Liver (tissue), 9 donors: ENCODE measurements around the gene RNFT1. TPM values are rescaled to one million over a fixed set of nuclear protein-coding genes. Genes with fewer than 3 reads are reported as not detected.
"Not testable (repeated sequence)": the region's sequence is repeated elsewhere in the genome, so short reads cannot be mapped to it uniquely, and the experiment has no call there.

ENCODE experiments used
- DNase-seq: peaks from one replicate; pipeline ENCODE4 v3.0.0-alpha.2; 2017; ENCODE audit warnings: low spot score
- H3K27ac ChIP-seq, 2 donors: one replicate each; pipeline ENCODE4 v1.7.0; 2013; ENCODE audit warnings: inconsistent platforms in 2 of 2, low read length in 2 of 2, control low read depth in 1 of 2, low read depth in 1 of 2, mild to moderate bottlenecking in 1 of 2
- H3K27me3 ChIP-seq, 4 donors: one replicate each; pipeline versions ENCODE4 v1.6.1 to v1.7.0; 2013; ENCODE audit warnings: low read length in 3 of 4, inconsistent platforms in 1 of 4, mild to moderate bottlenecking in 1 of 4, moderate library complexity in 1 of 4; ENCODE audit not compliant: control insufficient read depth in 4 of 4, insufficient read depth in 4 of 4
- H3K36me3 ChIP-seq, 4 donors: one replicate each; pipeline versions ENCODE4 v1.6.1 to v1.7.0; 2013; ENCODE audit warnings: low read length in 3 of 4, mild to moderate bottlenecking in 3 of 4, low read depth in 1 of 4, moderate library complexity in 1 of 4; ENCODE audit not compliant: control insufficient read depth in 4 of 4, insufficient read depth in 3 of 4
- H3K4me1 ChIP-seq, 4 donors: one replicate each; pipeline versions ENCODE4 v1.6.1 to v1.7.0; 2013; ENCODE audit warnings: low read length in 3 of 4, mild to moderate bottlenecking in 3 of 4, moderate library complexity in 1 of 4; ENCODE audit not compliant: control insufficient read depth in 4 of 4, insufficient read depth in 4 of 4
- H3K4me3 ChIP-seq, 3 donors: one replicate each; pipeline versions ENCODE4 v1.6.1 to v1.7.0; 2013; ENCODE audit warnings: low read length in 3 of 3, control low read depth in 1 of 3, low read depth in 1 of 3, mild to moderate bottlenecking in 1 of 3
- H3K9ac ChIP-seq, 2 donors: one replicate each; pipeline ENCODE4 v1.7.0; 2013; ENCODE audit warnings: low read length in 2 of 2, mild to moderate bottlenecking in 2 of 2, moderate library complexity in 2 of 2, control low read depth in 1 of 2, low read depth in 1 of 2
- H3K9me3 ChIP-seq, 4 donors: one replicate each; pipeline versions ENCODE4 v1.6.1 to v1.7.0; 2013; ENCODE audit warnings: low read length in 3 of 4; ENCODE audit not compliant: control insufficient read depth in 4 of 4
- ATF3 ChIP-seq: IDR thresholded peaks from 2 replicates; pipeline ENCODE4 v1.6.1; 2016; ENCODE audit warnings: antibody characterized with exemption
- EGR1 ChIP-seq, 2 donors: IDR thresholded peaks; 2 replicates each; pipeline ENCODE4 v1.6.1; 2016 to 2018; ENCODE audit warnings: antibody characterized with exemption in 2 of 2, low read depth in 2 of 2
- FOXA2 ChIP-seq: IDR thresholded peaks from 2 replicates; pipeline ENCODE4 v1.6.1; 2016; ENCODE audit warnings: antibody characterized with exemption
- HNF4A ChIP-seq, 2 donors: conservative IDR thresholded peaks; 2 replicates each; pipeline ENCODE4 v1.6.1; 2016; ENCODE audit warnings: antibody characterized with exemption in 2 of 2, mild to moderate bottlenecking in 2 of 2
- HNF4G ChIP-seq: IDR thresholded peaks from 2 replicates; pipeline ENCODE4 v1.6.1; 2016; ENCODE audit warnings: antibody characterized with exemption
- JUND ChIP-seq, 2 donors: IDR thresholded peaks; 2 replicates each; pipeline ENCODE4 v1.6.1; 2016; ENCODE audit warnings: antibody characterized with exemption in 2 of 2
- RAD21 ChIP-seq, 2 donors: IDR thresholded peaks; 2 replicates each; pipeline ENCODE4 v1.6.1; 2016; ENCODE audit warnings: antibody characterized with exemption in 2 of 2, mild to moderate bottlenecking in 2 of 2
- REST ChIP-seq: IDR thresholded peaks from 2 replicates; pipeline ENCODE4 v1.6.1; 2016; ENCODE audit warnings: antibody characterized with exemption, mild to moderate bottlenecking
- RXRA ChIP-seq, 2 donors: IDR thresholded peaks; 2 replicates each; pipeline ENCODE4 v1.6.1; 2017 to 2018; ENCODE audit warnings: antibody characterized with exemption in 2 of 2, mild to moderate bottlenecking in 1 of 2
- WGBS: extraction: QIAGEN DNeasy Blood & Tissue Kit; methylation state at CpG from one replicate; pipeline ENCODE4 v1.1.7; 2013; 5-methylcytosine and 5-hydroxymethylcytosine counted together
- polyA plus RNA-seq, 2 donors: library from polyadenylated mRNA; stranded (reverse) in 1 of 2; unstranded in 1 of 2; fragments of 200-250 nt in 1 of 2; fragments of >200 nt in 1 of 2; fragmentation: Nextera tagmentation in 1 of 2; extraction: Ambion mirVana in 1 of 2; gene quantifications; one replicate each; pipeline versions ENCODE4 v1.2.1 to v1.2.3, GENCODE V29; 2013 to 2015
- total RNA-seq, 2 donors: library from RNA; depleted of rRNA; stranded (reverse); fragments of >200 nt; gene quantifications; one replicate each; pipeline ENCODE4 v1.2.3, GENCODE V29; 2014
- donor health status: healthy.
- donor health status: healthy.
- donor health status: healthy.
- donor health status: healthy.
- donor health status: healthy.

RNFT1 gene
- total and polyA plus RNA-seq, 4 donors = 17.3 to 33.5 (median 20.3) TPM

GRCh38 chr17:59975166-59975565 lies 10.6 kb upstream of the RNFT1 start:
- H3K36me3 ChIP-seq, H3K4me1 ChIP-seq, H3K9ac ChIP-seq, DNase-seq, H3K27me3 ChIP-seq, H3K4me3 ChIP-seq, H3K9me3 ChIP-seq, H3K27ac ChIP-seq: not testable (repeated sequence)
- 96% methylated on average over 6 of the region's 6 CpGs for WGBS

GRCh38 chr17:59973483-59973882 lies 8.9 kb upstream of the RNFT1 start:
- not testable (repeated sequence) for H3K27me3 ChIP-seq, H3K27ac ChIP-seq, H3K4me1 ChIP-seq, H3K4me3 ChIP-seq, H3K9me3 ChIP-seq, DNase-seq, H3K9ac ChIP-seq, H3K36me3 ChIP-seq
- WGBS = 95% methylated on average over 8 of the region's 8 CpGs

GRCh38 chr17:59972778-59973177 lies 8.2 kb upstream of the RNFT1 start:
- H3K9me3 ChIP-seq = no peaks in the 10 kb centered on the region
- no peaks in the 10 kb centered on the region for H3K4me1 ChIP-seq
- H3K27ac ChIP-seq = no peak overlapping the region
- H3K27me3 ChIP-seq = no peaks in the 10 kb centered on the region
- no peaks in the 10 kb centered on the region for H3K36me3 ChIP-seq
- WGBS = 96% methylated on average over 1 of the region's 1 CpG
- H3K4me3 ChIP-seq = no peak overlapping the region
- DNase-seq = no peak
- no peak overlapping the region for H3K9ac ChIP-seq
- no peak for TF ChIP-seq HNF4A (conservative IDR thresholded peaks at IDR 0.05)
- TF ChIP-seq RXRA (IDR thresholded peaks at IDR 0.05) = no peak
- no peak for TF ChIP-seq RAD21 (IDR thresholded peaks at IDR 0.05)
- TF ChIP-seq ATF3 = no peak
- TF ChIP-seq HNF4G = no peak
- no peak for TF ChIP-seq REST
- no peak for TF ChIP-seq FOXA2
- no peak for TF ChIP-seq EGR1 (IDR thresholded peaks at IDR 0.05; ENCODE audit: low read depth in 2 of 2)
- no peak for TF ChIP-seq JUND (IDR thresholded peaks at IDR 0.05)

GRCh38 chr17:59971771-59972170 lies 7.2 kb upstream of the RNFT1 start:
- not testable (repeated sequence) for H3K27me3 ChIP-seq, H3K4me3 ChIP-seq, DNase-seq, H3K4me1 ChIP-seq, H3K36me3 ChIP-seq, H3K9ac ChIP-seq, H3K27ac ChIP-seq, H3K9me3 ChIP-seq
- 95% methylated on average over 2 of the region's 2 CpGs for WGBS
